Measurements from ENCODE around the gene ISLR.

- no peak for TF ChIP-seq POLR2A (IDR thresholded peaks at IDR 0.05; ENCODE audit: low read depth, low read length)
- no peak for TF ChIP-seq TAF1 (IDR thresholded peaks at IDR 0.05; ENCODE audit: low read depth, low read length)
- no peak for TF ChIP-seq POLR2AphosphoS5 (IDR thresholded peaks at IDR 0.05; ENCODE audit: low read depth, low read length)
- no peak for TF ChIP-seq SPI1 (IDR thresholded peaks at IDR 0.05; ENCODE audit: low read depth, low read length)
Measured at GRCh38 chr15:74208496-74208895, 35.0 kb downstream of the ISLR start.
